Endothelial cell of umbilical vein (primary cell): Measurements from ENCODE around the gene BMPR1B. TPM values are rescaled to one million over a fixed set of nuclear protein-coding genes. Genes with fewer than 3 reads are reported as not detected.

Experiments used
- BruUV-seq: library from RNA; stranded (reverse); fragments of 400-500 nt; replicated peaks from 2 replicates; lab custom pipeline; 2021; lab: Mats Ljungman, UMichigan
- CTCF ChIA-PET: fragments of 300-600, 350-600 bp; sonication (Branson Sonifier 250); formaldehyde crosslinking; loops from one replicate; lab custom pipeline; 2021; ENCODE audit warnings: antibody characterized with exemption, inconsistent platforms; lab: Charles Lee
- POLR2A ChIA-PET: fragments of 300-600, 350-600 bp; sonication (Branson Sonifier 250); formaldehyde crosslinking; loops from one replicate; lab custom pipeline; 2021; ENCODE audit warnings: antibody characterized with exemption, inconsistent platforms; lab: Charles Lee
- DNase-seq: peaks from one replicate; pipeline ENCODE4 v3.0.0-alpha.2; 2011; ENCODE audit warnings: low read depth, low spot score
- FAIRE-seq: peaks from 2 replicates; lab custom pipeline; 2011; peaks lifted over from hg19 to GRCh38; lab: Jason Lieb, UNC
- H2AFZ ChIP-seq: 2 replicates; pipeline ENCODE4 v1.6.0; 2012; ENCODE audit warnings: low read depth, low read length, control low read depth, inconsistent platforms
- H3K27ac ChIP-seq: 2 replicates; pipeline ENCODE4 v1.5.1; 2011; ENCODE audit warnings: low read depth, mild to moderate bottlenecking, control low read depth, low read length, moderate library complexity; ENCODE audit not compliant: insufficient read depth
- H3K27me3 ChIP-seq, 2 experiments: 2 replicates each; pipeline versions ENCODE4 v1.6.0 to v1.6.1; 2011; ENCODE audit warnings: low read length in 2 of 2, mixed read lengths in 1 of 2; ENCODE audit not compliant: control insufficient read depth in 2 of 2, insufficient read depth in 2 of 2
- H3K36me3 ChIP-seq, 2 experiments: 2 replicates in 1 of 2; 3 replicates in 1 of 2; pipeline ENCODE4 v1.5.1; 2011; ENCODE audit warnings: low read length in 2 of 2, mild to moderate bottlenecking in 1 of 2, moderate library complexity in 1 of 2; ENCODE audit not compliant: control insufficient read depth in 2 of 2, insufficient read depth in 2 of 2; ENCODE audit errors: extremely low read depth in 1 of 2
- H3K4me1 ChIP-seq: 3 replicates; pipeline ENCODE4 v1.5.1; 2011; ENCODE audit warnings: mild to moderate bottlenecking, low read length; ENCODE audit not compliant: control insufficient read depth, insufficient read depth; ENCODE audit errors: extremely low read depth
- H3K4me2 ChIP-seq: 2 replicates; pipeline ENCODE4 v1.6.1; 2011; ENCODE audit warnings: low read length, control low read depth, mixed read lengths; ENCODE audit not compliant: insufficient read depth
- H3K4me3 ChIP-seq, 3 experiments: fragments of 200-600 bp in 1 of 3; sonication (generic), shearing (Covaris generic) in 1 of 3; replicated peaks in 1 of 3; 2 replicates each; pipeline ENCODE4 v1.5.1; 2011 to 2016; ENCODE audit warnings: control low read depth in 3 of 3, low read length in 3 of 3, mild to moderate bottlenecking in 2 of 3, inconsistent platforms in 1 of 3, low read depth in 1 of 3, moderate library complexity in 1 of 3; ENCODE audit not compliant: insufficient read depth in 1 of 3
- H3K79me2 ChIP-seq: 2 replicates; pipeline ENCODE4 v1.6.0; 2012; ENCODE audit warnings: low read length, inconsistent platforms; ENCODE audit not compliant: control insufficient read depth, insufficient read depth
- H3K9ac ChIP-seq: replicated peaks from 2 replicates; pipeline ENCODE3; 2011; ENCODE audit warnings: low read length, control low read depth; ENCODE audit not compliant: insufficient read depth; ENCODE audit errors: extremely low read depth
- H3K9me1 ChIP-seq: replicated peaks from 3 replicates; pipeline ENCODE4 v1.6.0; 2011; ENCODE audit warnings: mild to moderate bottlenecking, low read length; ENCODE audit not compliant: control insufficient read depth, insufficient read depth; ENCODE audit errors: extremely low read depth
- H3K9me3 ChIP-seq: replicated peaks from 2 replicates; pipeline ENCODE4 v1.5.1; 2012; ENCODE audit warnings: low read length, inconsistent platforms; ENCODE audit not compliant: control insufficient read depth, insufficient read depth
- H4K20me1 ChIP-seq: replicated peaks from 2 replicates; pipeline ENCODE3; 2011; ENCODE audit warnings: mild to moderate bottlenecking, low read length; ENCODE audit not compliant: control insufficient read depth, insufficient read depth; ENCODE audit errors: extremely low read depth
- POLR2AphosphoS5 ChIP-seq: IDR thresholded peaks from 2 replicates; pipeline ENCODE4 v1.6.1; 2012; ENCODE audit warnings: low read depth, mild to moderate bottlenecking, control low read depth, low read length, moderate library complexity; ENCODE audit not compliant: insufficient read depth
- dilution Hi-C: fragments of 300-500 bp; cut with MboI; formaldehyde crosslinking; loops from one replicate; pipeline ENCODE4 v1.15.0; 2019; ENCODE audit warnings: low sequenced_read_pairs; ENCODE audit not compliant: extremely low pct_ligation_motif_present
- intact Hi-C: fragments of 100-400 bp; cut with micrococcal nuclease; formaldehyde crosslinking; loops from one replicate; pipeline ENCODE4 v1.10.0; 2022
- polyA plus RNA-seq, 4 experiments: library from polyadenylated mRNA; depleted of rRNA in 3 of 4; stranded (reverse) in 3 of 4; unstranded in 1 of 4; fragments of >200 nt; gene quantifications; 2 replicates each; pipeline versions ENCODE4 v1.2.1 to v1.2.3, GENCODE V29; 2011 to 2012; ENCODE audit warnings: missing spikeins in 1 of 4
- total RNA-seq: library from RNA; stranded (reverse); gene quantifications from 2 replicates; pipeline ENCODE4 v1.2.3, GENCODE V29; 2021
- TF ChIP-seq, protein P1 (sequence below), 2 donors: IDR thresholded peaks; 1 replicate in 1 of 2; 2 replicates in 1 of 2; pipeline ENCODE4 v1.5.1; 2011; ENCODE audit warnings: low read length in 2 of 2, mild to moderate bottlenecking in 2 of 2, moderate library complexity in 2 of 2, control low read depth in 1 of 2, inconsistent platforms in 1 of 2, low read depth in 1 of 2; ENCODE audit not compliant: insufficient read depth in 1 of 2; ENCODE audit errors: extremely low read depth in 1 of 2

The BMPR1B gene
- total and polyA plus RNA-seq, 2 donors (not counting 3 experiments of a cell fraction or from before 2014, with no cell fraction given) = 0.28 to 2.1 TPM

DNA sequence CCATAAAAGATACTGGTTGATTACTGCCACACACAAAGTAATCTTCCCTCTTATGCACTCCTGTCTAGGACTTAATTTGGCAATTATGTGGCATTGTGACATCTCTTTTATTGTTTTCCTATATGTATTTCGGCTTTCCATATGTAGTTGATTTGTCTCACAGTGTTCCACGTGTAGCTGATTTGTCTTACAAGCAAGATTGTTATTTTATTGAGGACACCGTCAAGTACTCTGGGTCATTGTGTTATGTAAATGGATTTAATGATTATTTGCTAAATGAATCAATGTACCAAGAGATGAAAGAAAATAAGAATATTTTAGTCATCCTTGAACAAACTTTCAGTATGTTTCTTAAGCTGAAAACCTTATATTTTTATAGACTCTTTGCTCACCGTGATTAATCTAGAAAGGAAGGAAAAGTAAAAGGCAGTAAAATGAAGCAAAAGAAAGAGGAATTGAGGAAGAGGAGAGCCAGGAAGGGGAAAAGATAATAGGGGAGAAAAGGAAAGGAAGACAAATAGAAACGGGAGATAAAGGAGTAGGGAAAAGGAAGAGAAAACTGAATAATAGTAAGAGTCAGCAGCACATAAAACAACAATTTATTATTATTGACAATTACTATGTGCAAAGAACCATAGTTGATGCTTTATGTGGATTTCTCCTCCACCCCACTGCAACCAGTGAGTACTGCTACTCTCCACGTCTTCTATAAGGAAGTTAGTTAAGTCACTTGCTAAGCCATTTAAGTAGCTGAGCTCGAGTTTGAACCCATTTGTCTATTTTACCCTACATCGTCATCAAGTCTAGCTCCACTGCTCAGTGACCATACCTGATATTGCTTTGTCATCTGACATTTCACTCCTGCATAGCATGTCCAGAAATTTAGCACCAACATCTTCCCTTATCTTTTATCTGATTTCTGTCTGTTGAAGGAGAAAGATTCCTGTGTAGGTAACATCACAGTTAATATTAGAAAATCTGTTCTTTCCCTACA, 336.5 kb downstream of the BMPR1B start:
- intact Hi-C loops (loop anchor here (10.0 kb wide), 1 partner anchor 699 kb away; no protein-coding TSS in a partner anchor), dilution Hi-C loops (no loop called here)
- Histone ChIP-seq H3K4me3 (no peak overlapping the region), H3K4me1 (no peaks in the 10 kb centered on the region), H3K9me1 (no peaks in the 10 kb centered on the region), H3K9ac (no peak overlapping the region), H3K4me2 (no peak overlapping the region), H3K79me2 (no peaks in the 10 kb centered on the region), H3K27ac (no peak overlapping the region), H4K20me1 (no peaks in the 10 kb centered on the region), H3K27me3 (no peaks in the 10 kb centered on the region), H3K9me3 (no peaks in the 10 kb centered on the region), H2AFZ (peak overlapping the region; percentile 27), H3K36me3 (no peaks in the 10 kb centered on the region)
- TF ChIP-seq POLR2AphosphoS5 = no peak
- TF ChIP-seq, protein P1, sequence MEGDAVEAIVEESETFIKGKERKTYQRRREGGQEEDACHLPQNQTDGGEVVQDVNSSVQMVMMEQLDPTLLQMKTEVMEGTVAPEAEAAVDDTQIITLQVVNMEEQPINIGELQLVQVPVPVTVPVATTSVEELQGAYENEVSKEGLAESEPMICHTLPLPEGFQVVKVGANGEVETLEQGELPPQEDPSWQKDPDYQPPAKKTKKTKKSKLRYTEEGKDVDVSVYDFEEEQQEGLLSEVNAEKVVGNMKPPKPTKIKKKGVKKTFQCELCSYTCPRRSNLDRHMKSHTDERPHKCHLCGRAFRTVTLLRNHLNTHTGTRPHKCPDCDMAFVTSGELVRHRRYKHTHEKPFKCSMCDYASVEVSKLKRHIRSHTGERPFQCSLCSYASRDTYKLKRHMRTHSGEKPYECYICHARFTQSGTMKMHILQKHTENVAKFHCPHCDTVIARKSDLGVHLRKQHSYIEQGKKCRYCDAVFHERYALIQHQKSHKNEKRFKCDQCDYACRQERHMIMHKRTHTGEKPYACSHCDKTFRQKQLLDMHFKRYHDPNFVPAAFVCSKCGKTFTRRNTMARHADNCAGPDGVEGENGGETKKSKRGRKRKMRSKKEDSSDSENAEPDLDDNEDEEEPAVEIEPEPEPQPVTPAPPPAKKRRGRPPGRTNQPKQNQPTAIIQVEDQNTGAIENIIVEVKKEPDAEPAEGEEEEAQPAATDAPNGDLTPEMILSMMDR (IDR thresholded peaks at IDR 0.05; ENCODE audit: extremely low read depth in 1 of 2, insufficient read depth in 1 of 2, low read depth in 1 of 2, low read length in 2 of 2) = no peak
- CTCF ChIA-PET = interaction anchor here (0.7 to 1.9 kb wide), 8 partner anchors 11 to 472 kb away, joined by 3 to 32 read pairs (median 4); partner anchors contain the start of gene BMPR1B
- POLR2A ChIA-PET = no interaction called here
- DNase-seq = no peak
- FAIRE-seq = no peak
- no TSS peak for BruUV-seq
